Measurements from ENCODE around the gene RSRC1. TPM values are rescaled to one million over a fixed set of nuclear protein-coding genes. Genes with fewer than 3 reads are reported as not detected.

The RSRC1 gene
- total and polyA plus RNA-seq, 2 of the 8 experiments (the other 6 are each of a cell fraction or from before 2014, with no cell fraction given): 2.0 to 27.9 TPM

GRCh38 chr3:158333736-158334135, 223.8 kb downstream of the RSRC1 start (continued):
- no peak for TF ChIP-seq HDAC6 (IDR thresholded peaks at IDR 0.05; ENCODE audit: low read depth, low read length)
- no peak for TF ChIP-seq ATF2 (IDR thresholded peaks at IDR 0.05; ENCODE audit: low read length)
- no peak for TF ChIP-seq SRF (IDR thresholded peaks at IDR 0.05; ENCODE audit: low read depth, low read length)
- TF ChIP-seq NANOG (IDR thresholded peaks at IDR 0.05; ENCODE audit: insufficient read depth, low read depth, low read length, poor library complexity, severe bottlenecking): no peak
- TF ChIP-seq SIRT6 (IDR thresholded peaks at IDR 0.05; ENCODE audit: low read length): no peak
- no peak for TF ChIP-seq SIX5 (IDR thresholded peaks at IDR 0.05; ENCODE audit: low read depth, low read length)
- TF ChIP-seq CHD2 (IDR thresholded peaks at IDR 0.05; ENCODE audit: low read length): no peak
- TF ChIP-seq RAD21 (IDR thresholded peaks at IDR 0.05 in 1 of 2, conservative IDR thresholded peaks at IDR 0.05 in 1 of 2; ENCODE audit: low read depth in 2 of 2, low read length in 2 of 2): no peak

Measured in H1 (cell line).